Measurements from ENCODE around the gene INSM1. TPM values are rescaled to one million over a fixed set of nuclear protein-coding genes. Genes with fewer than 3 reads are reported as not detected.

Gene INSM1
- polyA plus RNA-seq, 1 of the 3 experiments (the other 2 are of a cell fraction): not detected

- WGBS (ENCODE audit: low lambda C conversion rate): 49% methylated on average over 3 of the region's 3 CpGs
- POLR2A ChIA-PET: no interaction called here
- no peak for DNase-seq
These were observed 3.8 kb downstream of the INSM1 start for GRCh38 chr20:20371681-20372080.

GRCh38 chr20:20373091-20373571 lies 5.2 kb downstream of the INSM1 start:
- H3K9me3 ChIP-seq: no peaks in the 10 kb centered on the region
- H3K27me3 ChIP-seq (ENCODE audit: insufficient read depth): peaks cover 52% of the 10 kb centered on the region
- no peak overlapping the region for H3K27ac ChIP-seq (ENCODE audit: low read depth in 2 of 2, low read length in 1 of 2)
- POLR2A ChIA-PET: no interaction called here
- no peaks in the 10 kb centered on the region for H4K20me1 ChIP-seq (ENCODE audit: insufficient read depth)
- 34% methylated on average over 12 of the region's 17 CpGs for WGBS (ENCODE audit: low lambda C conversion rate)
- no peak overlapping the region for H3K4me3 ChIP-seq (ENCODE audit: low read depth in 2 of 2, low read length in 1 of 2)
- H3K4me1 ChIP-seq (ENCODE audit: control insufficient read depth in 1 of 2, insufficient read depth in 2 of 2, low read depth in 1 of 2, low read length in 1 of 2): no peaks in the 10 kb centered on the region; a peak in 1 of 4 replicates
- no peaks in the 10 kb centered on the region for H3K9me2 ChIP-seq
- no peak for DNase-seq
- H3K36me3 ChIP-seq (replicated peaks in 1 of 2; ENCODE audit: control insufficient read depth in 1 of 2, insufficient read depth in 2 of 2, low read length in 1 of 2): no peaks in the 10 kb centered on the region
- CTCF ChIA-PET: interaction anchor here (1.4 to 5.2 kb wide), 2 partner anchors 11 to 13 kb away, joined by 4 to 36 read pairs; no protein-coding TSS in a partner anchor
- H2AFZ ChIP-seq (ENCODE audit: low read depth): no peak overlapping the region
- H3K79me2 ChIP-seq (ENCODE audit: insufficient read depth): no peaks in the 10 kb centered on the region
- no peak for TF ChIP-seq RAD21 (IDR thresholded peaks at IDR 0.05; ENCODE audit: low read length)
- no peak for TF ChIP-seq SMC3 (IDR thresholded peaks at IDR 0.05; ENCODE audit: low read depth, low read length)
- no peak for TF ChIP-seq SIN3A (IDR thresholded peaks at IDR 0.05; ENCODE audit: borderline replicate concordance, low read depth, low read length)
- TF ChIP-seq IRF3 (IDR thresholded peaks at IDR 0.05; ENCODE audit: low read depth, low read length): no peak
- H3K4me2 ChIP-seq: no peak overlapping the region
- no peaks in the 10 kb centered on the region for H3F3A ChIP-seq (replicated peaks; ENCODE audit: insufficient read depth)
- H3K9ac ChIP-seq: no peak overlapping the region

More at GRCh38 chr20:20371681-20372080, 3.8 kb downstream of the INSM1 start:
- CTCF ChIA-PET: interaction anchor here (1.2 to 5.2 kb wide), 4 partner anchors 11 to 1134 kb away, joined by 3 to 36 read pairs (median 4); no protein-coding TSS in a partner anchor
- TF ChIP-seq RAD21 (IDR thresholded peaks at IDR 0.05; ENCODE audit: low read length): no peak
- TF ChIP-seq FOXJ3 (CRISPR knock-in tag; IDR thresholded peaks at IDR 0.05): no peak
- no peak for TF ChIP-seq FOSL2 (IDR thresholded peaks at IDR 0.05; ENCODE audit: borderline replicate concordance, low read depth)
- no peak for TF ChIP-seq NRF1 (IDR thresholded peaks at IDR 0.05; ENCODE audit: low read depth, low read length)
- TF ChIP-seq SIN3A (IDR thresholded peaks at IDR 0.05; ENCODE audit: borderline replicate concordance, low read depth, low read length): no peak
- Histone ChIP-seq H3K4me1 (ENCODE audit: control insufficient read depth in 1 of 2, insufficient read depth in 2 of 2, low read depth in 1 of 2, low read length in 1 of 2) (no peaks in the 10 kb centered on the region; a peak in 1 of 4 replicates), H3K9me2 (no peaks in the 10 kb centered on the region), H3K27me3 (ENCODE audit: insufficient read depth) (peaks cover 61% of the 10 kb centered on the region), H3K9me3 (no peaks in the 10 kb centered on the region), H3K79me2 (ENCODE audit: insufficient read depth) (no peaks in the 10 kb centered on the region), H3K27ac (ENCODE audit: low read depth in 2 of 2, low read length in 1 of 2) (no peak overlapping the region), H4K20me1 (ENCODE audit: insufficient read depth) (no peaks in the 10 kb centered on the region), H3F3A (replicated peaks; ENCODE audit: insufficient read depth) (no peaks in the 10 kb centered on the region), H3K4me2 (no peak overlapping the region), H3K36me3 (replicated peaks in 1 of 2; ENCODE audit: control insufficient read depth in 1 of 2, insufficient read depth in 2 of 2, low read length in 1 of 2) (no peaks in the 10 kb centered on the region), H2AFZ (ENCODE audit: low read depth) (no peak overlapping the region), H3K4me3 (ENCODE audit: low read depth in 2 of 2, low read length in 1 of 2) (no peak overlapping the region), H3K9ac (no peak overlapping the region)

GRCh38 chr20:20375862-20376261 lies 8.0 kb downstream of the INSM1 start:
- Histone ChIP-seq H3K27ac (ENCODE audit: low read depth in 2 of 2, low read length in 1 of 2) (no peak overlapping the region), H2AFZ (ENCODE audit: low read depth) (no peak overlapping the region), H3K9ac (no peak overlapping the region), H3K36me3 (replicated peaks in 1 of 2; ENCODE audit: control insufficient read depth in 1 of 2, insufficient read depth in 2 of 2, low read length in 1 of 2) (no peaks in the 10 kb centered on the region), H3K9me3 (no peaks in the 10 kb centered on the region), H3F3A (replicated peaks; ENCODE audit: insufficient read depth) (no peaks in the 10 kb centered on the region), H3K4me2 (no peak overlapping the region), H3K4me3 (ENCODE audit: low read depth in 2 of 2, low read length in 1 of 2) (no peak overlapping the region), H3K9me2 (no peaks in the 10 kb centered on the region), H4K20me1 (ENCODE audit: insufficient read depth) (no peaks in the 10 kb centered on the region), H3K27me3 (ENCODE audit: insufficient read depth) (peaks cover 37% of the 10 kb centered on the region), H3K4me1 (ENCODE audit: control insufficient read depth in 1 of 2, insufficient read depth in 2 of 2, low read depth in 1 of 2, low read length in 1 of 2) (no peaks in the 10 kb centered on the region), H3K79me2 (ENCODE audit: insufficient read depth) (no peaks in the 10 kb centered on the region)
- ChIA-PET POLR2A (no interaction called here), CTCF (interaction anchor here (1.1 to 1.5 kb wide), 3 partner anchors 15 to 218 kb away, joined by 3 read pairs; no protein-coding TSS in a partner anchor)
- DNase-seq: no peak
- 28% methylated on average over 8 of the region's 8 CpGs for WGBS (ENCODE audit: low lambda C conversion rate)
- TF ChIP-seq MXI1 (IDR thresholded peaks at IDR 0.05; ENCODE audit: low read depth, low read length): no peak
- no peak for TF ChIP-seq NRF1 (IDR thresholded peaks at IDR 0.05; ENCODE audit: low read depth, low read length)
- TF ChIP-seq MAX (IDR thresholded peaks at IDR 0.05; ENCODE audit: low read depth): no peak
- no peak for TF ChIP-seq USF1 (IDR thresholded peaks at IDR 0.05; ENCODE audit: borderline replicate concordance, low read depth)
- no peak for TF ChIP-seq FOXJ3 (CRISPR knock-in tag; IDR thresholded peaks at IDR 0.05)
- TF ChIP-seq JUND (IDR thresholded peaks at IDR 0.05): no peak
- TF ChIP-seq CHD2 (IDR thresholded peaks at IDR 0.05; ENCODE audit: low read length, partially characterized antibody): no peak
- no peak for TF ChIP-seq RXRA (IDR thresholded peaks at IDR 0.05; ENCODE audit: borderline replicate concordance, low read depth)
- TF ChIP-seq TAF1 (IDR thresholded peaks at IDR 0.05; ENCODE audit: borderline replicate concordance, low read depth, low read length): no peak
- TF ChIP-seq SMC3 (IDR thresholded peaks at IDR 0.05; ENCODE audit: low read depth, low read length): no peak
- TF ChIP-seq ZBTB33 (IDR thresholded peaks at IDR 0.05; ENCODE audit: borderline replicate concordance, low read depth): no peak
- no peak for TF ChIP-seq FOXM1 (IDR thresholded peaks at IDR 0.05; ENCODE audit: low read depth)
- TF ChIP-seq RAD21 (IDR thresholded peaks at IDR 0.05; ENCODE audit: low read length): no peak

Data from SK-N-SH (cell line).